Sigmoid colon (tissue), 7 donors: Measurements from ENCODE around the gene GSG1L. TPM values are rescaled to one million over a fixed set of nuclear protein-coding genes. Genes with fewer than 3 reads are reported as not detected.

ENCODE experiments used
- DNase-seq: peaks from one replicate; pipeline ENCODE4 v3.0.0-alpha.2; 2019
- H3K27ac ChIP-seq, 4 donors: fragments of 200-600 bp; sonication (generic); one replicate each; pipeline ENCODE4 v1.5.1; 2016 to 2019; ENCODE audit warnings: mild to moderate bottlenecking in 1 of 4
- H3K27me3 ChIP-seq, 3 donors: fragments of 200-600 bp; sonication (generic); one replicate each; pipeline ENCODE4 v1.5.1; 2019; ENCODE audit warnings: mild to moderate bottlenecking in 1 of 3
- H3K36me3 ChIP-seq, 4 donors: fragments of 200-600 bp; sonication (generic); one replicate each; pipeline ENCODE4 v1.5.1; 2016 to 2019
- H3K4me1 ChIP-seq, 4 donors: fragments of 200-600 bp; sonication (generic); one replicate each; pipeline ENCODE4 v1.5.1; 2017 to 2019
- H3K4me3 ChIP-seq, 4 donors: fragments of 200-600 bp; sonication (generic); one replicate each; pipeline ENCODE4 v1.5.1; 2017 to 2019; ENCODE audit warnings: mild to moderate bottlenecking in 2 of 4, moderate library complexity in 1 of 4
- H3K9me3 ChIP-seq, 4 donors: fragments of 200-600 bp in 3 of 4; sonication (generic) in 3 of 4; one replicate each; pipeline versions ENCODE4 v1.5.1 to v1.6.1; 2013 to 2019
- CTCF ChIP-seq, 4 experiments: fragments of 450-650 bp in 3 of 4; fragments of 200-600 bp in 1 of 4; IDR thresholded peaks; one replicate each; pipeline ENCODE4 v1.5.1; 2016 to 2019; ENCODE audit warnings: antibody characterized with exemption in 4 of 4, mild to moderate bottlenecking in 3 of 4, moderate library complexity in 2 of 4
- EP300 ChIP-seq, 4 donors: sonication (generic); formaldehyde crosslinking; IDR thresholded peaks; one replicate each; pipeline ENCODE4 v1.6.1; 2017; ENCODE audit warnings: antibody characterized with exemption in 4 of 4
- POLR2A ChIP-seq, 2 donors: fragments of 450-650 bp; IDR thresholded peaks; one replicate each; pipeline ENCODE4 v1.6.1; 2016; ENCODE audit warnings: antibody characterized with exemption in 2 of 2, mild to moderate bottlenecking in 2 of 2, moderate library complexity in 2 of 2
- POLR2AphosphoS5 ChIP-seq, 4 donors: sonication (generic); formaldehyde crosslinking; IDR thresholded peaks; one replicate each; pipeline ENCODE4 v1.6.1; 2017; ENCODE audit warnings: antibody characterized with exemption in 4 of 4
- WGBS, 2 donors: extraction: QIAGEN DNeasy Blood & Tissue Kit; methylation state at CpG; one replicate each; pipeline ENCODE4 v1.1.7; 2013; 5-methylcytosine and 5-hydroxymethylcytosine counted together
- intact Hi-C: fragments of 100-400 bp; cut with DNase I; formaldehyde crosslinking; loops from one replicate; pipeline ENCODE4 v1.15.1; 2023
- polyA plus RNA-seq, 3 donors: library from polyadenylated mRNA; stranded (reverse); fragments of 200-250 nt; gene quantifications; one replicate each; pipeline ENCODE4 v1.2.3, GENCODE V29; 2013
- total RNA-seq, 4 donors: library from RNA; depleted of rRNA; stranded (reverse); fragments of >200 nt; gene quantifications; one replicate each; pipeline ENCODE4 v1.1.0, GENCODE V29; 2016
- donor health status: healthy with polysubstance abuse.
- donor health status: Bipolar disorder and iron deficiency.
- donor health status: healthy.

Gene GSG1L
- total and polyA plus RNA-seq, 7 donors: 0.25 to 0.66 (median 0.36) TPM; not detected in 2

DNA sequence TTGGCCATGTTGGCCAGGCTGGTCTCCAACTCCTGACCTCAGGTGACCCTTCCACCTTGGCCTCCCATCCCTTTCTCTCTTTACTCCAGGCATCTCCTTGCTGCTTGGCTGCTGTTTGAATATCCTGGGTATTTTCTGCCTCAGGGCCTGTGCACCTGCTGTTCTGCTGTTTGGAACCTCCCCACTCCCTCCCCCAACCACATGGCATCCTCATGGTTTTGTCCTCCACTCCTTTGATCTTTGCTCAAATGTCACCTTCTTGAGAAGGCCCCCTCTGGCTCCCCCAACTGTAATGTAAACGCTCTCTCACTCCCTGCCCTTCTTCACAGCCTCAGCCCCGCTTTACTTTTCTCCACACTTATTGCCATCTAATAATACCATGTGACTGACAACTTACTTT is 152.0 kb downstream of the GSG1L start:
- Histone ChIP-seq H3K4me1 (no peaks in the 10 kb centered on the region), H3K27me3 (no peaks in the 10 kb centered on the region), H3K27ac (no peak overlapping the region), H3K36me3 (no peaks in the 10 kb centered on the region), H3K9me3 (no peaks in the 10 kb centered on the region), H3K4me3 (no peak overlapping the region)
- intact Hi-C loops: no loop called here
- TF ChIP-seq POLR2AphosphoS5 (IDR thresholded peaks at IDR 0.05) (no peak), POLR2A (IDR thresholded peaks at IDR 0.05) (no peak), CTCF (IDR thresholded peaks at IDR 0.05) (no peak), EP300 (IDR thresholded peaks at IDR 0.05) (no peak)
- 47% methylated on average over 2 of the region's 2 CpGs for WGBS, 2 donors
- no peak for DNase-seq

DNA sequence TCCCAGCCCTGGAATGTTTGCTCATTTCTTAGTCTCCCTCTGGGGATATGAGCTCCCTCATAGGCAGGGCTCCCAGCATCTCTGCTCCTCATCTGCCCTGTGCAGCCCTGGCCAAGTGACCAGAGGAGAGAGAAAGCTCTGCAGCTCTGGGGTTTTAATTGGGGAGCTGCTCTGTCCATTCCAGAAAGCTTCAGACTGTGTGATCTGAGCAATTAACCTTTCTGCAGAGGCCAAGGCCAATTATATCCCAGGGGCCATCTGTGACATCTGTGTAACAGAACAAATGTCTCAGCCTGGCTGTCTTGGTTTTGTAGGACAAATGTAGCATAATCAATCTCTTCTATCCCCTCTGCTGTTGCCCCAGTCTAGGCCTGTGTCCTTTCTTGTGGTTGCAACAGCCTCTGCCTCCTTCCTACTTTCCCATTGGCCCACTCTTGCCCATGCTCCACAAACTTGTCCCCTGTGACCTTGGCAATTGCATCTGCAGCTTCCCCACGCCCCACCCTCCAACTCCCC is 156.0 kb downstream of the GSG1L start:
- Histone ChIP-seq H3K27ac (no peak overlapping the region), H3K4me1 (no peaks in the 10 kb centered on the region), H3K9me3 (no peaks in the 10 kb centered on the region), H3K36me3 (no peaks in the 10 kb centered on the region), H3K27me3 (no peaks in the 10 kb centered on the region), H3K4me3 (no peak overlapping the region)
- no peak for TF ChIP-seq POLR2AphosphoS5 (IDR thresholded peaks at IDR 0.05)
- no peak for TF ChIP-seq CTCF (IDR thresholded peaks at IDR 0.05)
- TF ChIP-seq POLR2A (IDR thresholded peaks at IDR 0.05): no peak
- TF ChIP-seq EP300 (IDR thresholded peaks at IDR 0.05): no peak
- DNase-seq: no peak
- intact Hi-C loops: no loop called here
- 33 to 67% methylated on average over 1 of the region's 1 CpG for WGBS, 2 donors

DNA sequence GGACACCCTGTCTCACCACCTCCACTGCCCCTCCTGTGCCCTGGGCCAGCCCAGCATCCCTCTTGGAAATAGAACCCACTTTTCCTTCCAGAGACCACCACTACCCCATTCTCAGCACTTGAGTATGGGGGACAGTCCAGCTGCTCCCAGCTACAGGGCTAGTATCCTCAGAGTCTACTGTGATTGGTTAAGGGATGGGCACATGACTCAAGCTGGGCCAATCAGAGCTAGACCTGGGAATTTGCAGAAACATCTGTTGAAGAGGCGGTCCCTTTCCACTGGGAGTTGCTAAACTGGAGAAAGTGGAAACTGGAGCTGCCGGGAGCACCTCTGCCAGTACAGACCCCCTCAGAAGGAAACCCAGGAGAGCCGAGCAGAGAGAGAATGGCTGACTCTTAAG is 156.6 kb downstream of the GSG1L start:
- H3K4me1 ChIP-seq: no peaks in the 10 kb centered on the region
- no peak for TF ChIP-seq POLR2AphosphoS5 (IDR thresholded peaks at IDR 0.05)
- no peak for TF ChIP-seq POLR2A (IDR thresholded peaks at IDR 0.05)
- TF ChIP-seq CTCF (IDR thresholded peaks at IDR 0.05): no peak
- TF ChIP-seq EP300 (IDR thresholded peaks at IDR 0.05): no peak
- no peaks in the 10 kb centered on the region for H3K9me3 ChIP-seq

GRCh38 chr16:27903046-27903655 is 160.4 kb downstream of the GSG1L start:
- no peaks in the 10 kb centered on the region for H3K27me3 ChIP-seq
- no peaks in the 10 kb centered on the region for H3K36me3 ChIP-seq
- H3K27ac ChIP-seq: no peak overlapping the region
- intact Hi-C loops: no loop called here
- H3K4me1 ChIP-seq: no peaks in the 10 kb centered on the region
- DNase-seq: no peak
- no peaks in the 10 kb centered on the region for H3K9me3 ChIP-seq
- TF ChIP-seq EP300 (IDR thresholded peaks at IDR 0.05) (no peak), POLR2AphosphoS5 (IDR thresholded peaks at IDR 0.05) (no peak), POLR2A (IDR thresholded peaks at IDR 0.05) (no peak), CTCF (IDR thresholded peaks at IDR 0.05) (no peak)
- 70 to 72% methylated on average over 12 of the region's 12 CpGs for WGBS, 2 donors
- H3K4me3 ChIP-seq: no peak overlapping the region

More for the DNA sequence above, 156.6 kb downstream of the GSG1L start:
- H3K36me3 ChIP-seq: no peaks in the 10 kb centered on the region
- intact Hi-C loops: no loop called here
- WGBS, 2 donors: 79 to 82% methylated on average over 3 of the region's 3 CpGs
- DNase-seq: no peak
- H3K27me3 ChIP-seq: no peaks in the 10 kb centered on the region
- H3K27ac ChIP-seq: no peak overlapping the region
- H3K4me3 ChIP-seq: no peak overlapping the region

- TF ChIP-seq CTCF (IDR thresholded peaks at IDR 0.05) (no peak), EP300 (IDR thresholded peaks at IDR 0.05) (no peak), POLR2A (IDR thresholded peaks at IDR 0.05) (no peak), POLR2AphosphoS5 (IDR thresholded peaks at IDR 0.05) (no peak)
- intact Hi-C loops: no loop called here
- no peak overlapping the region for H3K4me3 ChIP-seq
- H3K36me3 ChIP-seq: no peaks in the 10 kb centered on the region
- WGBS, 2 donors: 82 to 85% methylated on average over 8 of the region's 8 CpGs
- no peaks in the 10 kb centered on the region for H3K27me3 ChIP-seq
- H3K27ac ChIP-seq: no peak overlapping the region
- H3K9me3 ChIP-seq: no peaks in the 10 kb centered on the region
- no peaks in the 10 kb centered on the region for H3K4me1 ChIP-seq
- no peak for DNase-seq
Measured at GRCh38 chr16:27902551-27902950, 161.0 kb downstream of the GSG1L start.
